HL-60/S4 treated with phorbol 12-myristate 13-acetate at 8.2 ng/mL for 4 days and 3 days (cell line): ENCODE data around the gene CEP72.
"Not testable (repeated sequence)": the region's sequence is repeated elsewhere in the genome, so short reads cannot be mapped to it uniquely, and the experiment has no call there.

Source experiments
- in situ Hi-C: fragments of 300-500 bp; cut with MboI; formaldehyde crosslinking; loops from 2 replicates; pipeline ENCODE4 v1.15.0; 2022; ENCODE audit warnings: low sequenced_read_pairs

CEP72 gene, protein sequence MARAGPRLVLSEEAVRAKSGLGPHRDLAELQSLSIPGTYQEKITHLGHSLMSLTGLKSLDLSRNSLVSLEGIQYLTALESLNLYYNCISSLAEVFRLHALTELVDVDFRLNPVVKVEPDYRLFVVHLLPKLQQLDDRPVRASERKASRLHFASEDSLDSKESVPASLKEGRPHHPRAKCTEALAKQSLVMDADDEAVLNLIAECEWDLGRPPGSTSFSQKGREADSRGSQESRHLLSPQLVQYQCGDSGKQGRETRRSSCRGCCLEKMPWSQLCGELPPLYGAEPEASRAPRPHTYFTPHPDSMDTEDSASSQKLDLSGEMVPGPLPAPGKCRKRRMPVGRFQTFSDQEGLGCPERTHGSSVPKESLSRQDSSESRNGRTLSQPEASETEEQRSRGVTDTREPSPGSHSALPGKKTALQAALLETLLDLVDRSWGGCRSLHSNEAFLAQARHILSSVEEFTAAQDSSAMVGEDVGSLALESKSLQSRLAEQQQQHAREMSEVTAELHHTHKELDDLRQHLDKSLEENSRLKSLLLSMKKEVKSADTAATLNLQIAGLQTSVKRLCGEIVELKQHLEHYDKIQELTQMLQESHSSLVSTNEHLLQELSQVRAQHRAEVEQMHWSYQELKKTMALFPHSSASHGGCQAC

GRCh38 chr5:611731-612486, at the start of gene CEP72:
CEP72 (plus strand) TSS chr5:612340; CDS start chr5:612362, 22 bp downstream.
- in situ Hi-C loops = no loop called here

DNA sequence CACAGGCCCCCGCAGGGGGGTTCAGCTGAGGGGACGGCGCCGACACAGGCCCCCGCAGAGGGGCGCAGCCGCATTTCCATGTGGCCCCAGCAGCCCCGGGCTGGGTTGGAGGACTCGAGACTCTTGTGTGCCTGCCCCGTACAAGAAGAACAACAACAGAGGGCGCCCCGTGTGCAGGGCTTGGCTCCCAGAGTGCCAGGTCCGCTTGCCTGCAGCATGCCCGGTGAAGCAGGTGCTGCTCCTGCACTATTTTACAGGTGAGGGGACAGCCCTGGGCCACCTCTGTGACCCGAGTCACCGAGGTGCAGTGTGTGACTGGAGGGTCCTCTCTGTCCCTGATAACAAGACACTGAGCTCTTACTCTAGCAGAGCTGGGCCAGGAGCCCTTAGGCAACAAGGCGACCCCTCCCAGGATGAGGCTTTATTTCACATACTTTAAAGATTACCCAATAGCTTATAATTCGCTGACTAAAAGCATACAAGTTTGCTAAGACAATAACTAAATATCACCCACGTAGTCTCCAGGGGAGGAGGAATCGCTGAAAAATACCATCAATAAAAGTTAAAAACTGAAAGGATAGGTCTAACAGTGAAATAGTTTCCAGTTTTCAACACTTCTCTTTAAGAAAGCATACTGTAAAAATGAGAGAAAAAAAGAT, 46.2 kb upstream of the CEP72 start:
- in situ Hi-C loops = no loop called here

DNA sequence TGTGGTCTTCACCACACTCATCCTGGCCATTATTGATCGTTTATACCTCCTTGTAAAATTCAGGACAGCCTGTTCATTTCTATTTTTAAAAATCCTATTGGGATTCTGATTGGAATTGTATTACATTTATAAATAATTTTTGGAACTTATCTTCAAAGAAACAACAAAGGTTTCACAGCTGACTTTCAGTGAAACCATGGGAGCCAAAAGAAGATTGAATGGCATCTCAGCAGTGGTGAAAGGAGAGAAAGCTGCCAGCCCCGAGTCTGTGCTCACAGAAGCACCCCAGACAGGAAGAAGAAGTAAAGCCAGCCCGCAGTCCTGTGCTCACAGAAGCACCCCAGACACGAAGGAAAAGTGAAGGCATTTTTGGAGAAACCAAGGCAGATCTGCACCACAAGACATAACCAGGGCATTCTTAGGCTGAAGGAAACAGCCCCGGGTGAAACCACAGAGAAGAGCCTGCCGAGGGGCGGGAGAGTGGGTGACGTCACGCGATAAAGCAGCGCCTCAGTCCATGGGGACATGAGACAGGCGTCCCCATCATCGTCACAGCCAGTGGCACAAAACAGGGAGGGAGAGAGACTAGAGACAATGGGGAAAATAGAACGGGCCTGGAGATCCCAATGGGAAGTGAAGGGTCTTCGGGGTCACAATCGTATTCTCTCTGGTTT, 45.4 kb upstream of the CEP72 start:
- in situ Hi-C loops = no loop called here

- in situ Hi-C loops = no loop called here
Measured at GRCh38 chr5:567664-568060, 44.5 kb upstream of the CEP72 start.

DNA sequence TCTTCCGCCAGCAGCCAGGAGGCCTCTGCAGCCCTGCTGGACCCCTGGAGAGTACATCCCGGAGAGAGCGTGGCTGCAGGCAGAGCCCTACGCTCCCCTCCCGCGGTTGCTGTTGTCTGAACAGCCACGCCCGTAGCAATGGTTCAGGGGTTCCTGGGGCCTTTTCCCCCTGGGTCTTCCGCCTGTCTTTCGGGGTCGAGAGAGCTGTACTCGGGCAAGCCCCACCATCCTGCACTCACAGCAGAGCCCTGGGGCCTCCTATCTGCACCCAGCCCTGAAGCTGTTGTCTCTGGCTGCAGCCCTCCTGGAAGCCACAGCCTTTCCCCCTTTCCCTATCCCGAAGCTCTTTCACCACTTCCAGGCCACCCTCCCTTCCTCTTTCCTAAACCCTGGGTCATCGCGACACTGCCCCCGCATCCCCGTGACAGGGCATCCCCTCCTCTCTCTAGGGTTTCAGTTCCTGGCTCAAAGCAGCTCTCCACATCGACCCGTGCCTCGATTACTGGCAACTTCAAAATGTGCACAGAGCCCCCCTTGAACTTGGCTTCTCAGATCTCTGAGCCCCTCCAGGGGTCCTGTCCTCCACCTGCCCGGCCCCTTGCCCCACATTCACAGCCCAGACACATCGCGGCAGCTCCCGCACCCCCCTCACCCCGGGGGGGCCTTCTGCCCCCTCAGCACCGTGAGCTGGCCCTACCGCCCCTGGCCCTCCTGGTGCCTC, 43.9 kb upstream of the CEP72 start:
- in situ Hi-C loops = no loop called here

DNA sequence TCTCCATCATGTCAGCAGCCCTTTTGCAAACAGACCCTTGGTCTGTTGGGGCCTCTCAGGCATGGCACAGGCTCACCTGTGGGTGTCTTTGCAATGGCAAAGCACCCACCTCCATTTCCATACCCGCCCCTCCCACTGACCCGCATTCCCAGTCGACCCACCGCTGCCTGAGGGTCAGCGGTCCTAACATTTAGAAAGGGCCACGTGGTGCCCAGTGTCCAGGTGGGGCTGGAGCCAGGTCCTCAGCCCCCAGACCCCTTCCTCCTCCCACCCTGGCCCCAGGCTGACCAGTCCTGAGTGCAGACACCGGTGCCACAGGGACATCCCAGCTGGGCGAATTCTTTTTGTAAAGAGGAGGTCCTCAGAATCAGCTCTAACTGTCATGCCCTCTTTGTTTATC, 43.3 kb upstream of the CEP72 start:
- in situ Hi-C loops = no loop called here

DNA sequence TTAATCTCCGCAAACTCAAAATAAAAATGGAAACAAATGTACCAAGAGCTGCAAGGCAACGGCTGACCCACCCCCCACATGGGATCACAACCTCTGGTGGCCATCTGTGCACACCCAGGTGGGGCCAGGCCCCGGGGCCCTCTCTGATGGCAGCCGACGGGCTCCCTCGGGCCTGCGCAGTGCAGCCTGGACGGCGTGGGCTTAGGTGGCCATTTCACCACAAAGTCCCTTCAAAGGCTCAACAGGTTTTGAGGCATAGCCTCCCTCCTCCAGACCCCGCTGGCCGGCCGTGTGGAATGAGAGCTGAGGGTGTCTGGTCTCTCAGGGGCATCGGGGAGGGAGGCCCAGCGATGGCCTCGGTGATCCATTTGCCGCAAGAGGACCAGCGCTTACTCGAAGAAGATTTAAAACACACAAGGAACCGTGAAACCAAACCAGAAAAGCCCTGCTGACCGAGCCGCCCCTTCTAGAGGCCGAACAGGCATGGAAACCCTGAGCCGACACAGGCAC, 42.7 kb upstream of the CEP72 start:
- in situ Hi-C loops = no loop called here

GRCh38 chr5:569868-570361, 42.2 kb upstream of the CEP72 start:
- in situ Hi-C loops = no loop called here

DNA sequence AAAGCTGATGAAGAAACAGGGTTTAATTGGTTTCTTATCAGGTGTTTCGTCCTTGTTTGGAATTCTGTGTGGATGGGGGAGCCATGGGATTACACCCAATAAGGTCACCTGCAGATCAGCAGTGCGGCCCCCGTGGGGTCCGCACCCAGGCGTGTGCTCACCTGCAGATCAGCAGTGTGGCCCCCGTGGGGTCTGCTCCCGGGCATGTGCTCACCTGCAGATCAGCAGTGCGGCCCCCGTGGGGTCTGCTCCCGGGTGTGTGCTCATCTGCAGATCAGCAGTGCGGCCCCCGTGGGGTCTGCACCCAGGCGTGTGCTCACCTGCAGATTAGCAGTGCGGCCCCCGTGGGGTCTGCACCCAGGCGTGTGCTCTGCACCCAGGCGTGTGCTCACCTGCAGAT, 41.7 kb upstream of the CEP72 start:
- in situ Hi-C loops = no loop called here

GRCh38 chr5:570886-571285, 41.3 kb upstream of the CEP72 start:
- in situ Hi-C loops = no loop called here

GRCh38 chr5:571791-572190, 40.3 kb upstream of the CEP72 start:
- in situ Hi-C loops = no loop called here

DNA sequence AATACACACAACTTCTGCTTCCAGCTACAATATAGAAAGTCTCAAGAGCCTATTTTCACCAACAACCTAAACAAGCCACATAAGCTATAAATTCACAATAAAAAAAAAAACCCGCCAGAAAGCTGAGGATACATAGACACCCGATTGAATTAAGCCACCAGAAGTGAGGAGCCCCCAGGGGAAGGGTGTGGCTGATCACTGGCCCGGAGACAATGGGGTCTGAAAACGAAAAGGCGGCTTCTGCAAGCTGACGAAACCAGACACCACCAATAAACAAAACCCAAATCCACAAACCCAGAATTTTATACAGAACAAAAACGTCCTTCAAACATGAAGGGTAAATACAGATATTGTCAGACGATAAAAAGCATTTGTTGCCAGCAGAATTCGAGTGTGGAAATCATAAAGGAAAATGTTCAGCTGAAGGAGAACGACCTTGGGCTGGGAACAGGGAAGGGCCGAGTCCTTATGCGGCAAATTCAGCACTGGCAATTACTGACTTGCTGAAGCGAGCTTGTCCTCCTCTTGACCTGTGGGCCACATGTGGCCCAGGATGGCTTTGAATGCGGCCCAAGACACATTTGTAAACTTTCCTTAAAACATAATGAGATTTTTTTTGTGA, 39.6 kb upstream of the CEP72 start:
- in situ Hi-C loops = no loop called here

DNA sequence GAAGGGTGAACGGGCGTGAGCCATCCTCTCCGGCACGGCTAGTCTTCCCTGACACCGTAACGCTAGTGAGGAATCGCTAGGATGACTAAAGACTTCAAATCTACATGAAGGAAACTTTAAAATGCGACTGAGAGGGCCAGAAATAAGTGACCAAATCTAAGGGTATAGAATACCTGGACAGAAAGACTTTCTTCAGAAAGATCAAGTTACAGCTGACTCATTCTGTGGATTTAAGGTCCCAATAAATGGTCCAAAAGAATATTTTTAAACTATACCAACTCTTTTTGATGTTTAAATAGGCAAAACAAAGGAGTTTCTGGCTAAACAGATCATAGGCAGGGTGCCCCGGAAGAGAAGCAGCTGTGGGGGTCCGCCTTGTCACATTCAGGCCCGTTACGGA, 38.9 kb upstream of the CEP72 start:
- in situ Hi-C loops = no loop called here

- in situ Hi-C loops = no loop called here
Measured at GRCh38 chr5:573976-574375, 38.2 kb upstream of the CEP72 start.

DNA sequence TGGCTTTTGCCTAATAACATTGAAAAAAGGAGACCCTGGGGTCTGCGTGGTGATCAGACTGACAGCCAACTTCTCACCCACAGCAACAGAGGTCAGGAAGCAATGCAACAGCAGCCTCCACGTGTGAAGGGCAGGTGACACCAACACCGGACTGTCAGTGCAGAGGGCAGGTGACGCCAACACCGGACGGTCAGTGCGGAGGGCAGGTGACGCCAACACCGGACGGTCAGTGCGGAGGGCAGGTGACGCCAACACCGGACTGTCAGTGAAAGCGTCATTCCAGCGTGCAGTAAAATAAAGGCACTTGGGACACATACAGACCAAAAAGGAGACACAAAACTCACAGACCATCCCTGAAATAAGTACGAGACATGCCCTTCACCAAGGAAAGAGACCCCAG, 37.2 kb upstream of the CEP72 start:
- in situ Hi-C loops = no loop called here

DNA sequence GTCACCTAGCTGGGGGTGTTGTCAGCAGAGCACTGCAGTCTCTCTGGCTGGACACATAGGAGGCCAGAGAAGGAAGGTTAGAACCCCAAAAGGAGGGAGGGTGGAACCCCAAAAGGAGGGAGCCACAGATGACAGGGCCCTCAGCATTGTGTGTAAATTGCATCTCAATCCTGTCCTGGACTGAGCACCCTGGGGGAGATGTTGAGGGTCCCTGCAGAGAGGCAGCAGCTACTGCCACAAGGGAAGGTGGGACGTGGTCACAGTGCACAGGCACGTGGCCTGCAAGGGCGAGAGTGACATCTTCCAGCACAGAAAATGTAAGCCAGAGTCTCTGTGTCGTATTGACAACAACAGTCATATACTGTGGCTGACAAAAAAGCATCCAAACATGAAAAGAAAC, 36.5 kb upstream of the CEP72 start:
- in situ Hi-C loops = no loop called here

- in situ Hi-C loops = not testable (repeated sequence)
Measured at GRCh38 chr5:577214-577613, 34.9 kb upstream of the CEP72 start.

- in situ Hi-C loops = no loop called here
Measured at GRCh38 chr5:577800-578199, 34.3 kb upstream of the CEP72 start.

DNA sequence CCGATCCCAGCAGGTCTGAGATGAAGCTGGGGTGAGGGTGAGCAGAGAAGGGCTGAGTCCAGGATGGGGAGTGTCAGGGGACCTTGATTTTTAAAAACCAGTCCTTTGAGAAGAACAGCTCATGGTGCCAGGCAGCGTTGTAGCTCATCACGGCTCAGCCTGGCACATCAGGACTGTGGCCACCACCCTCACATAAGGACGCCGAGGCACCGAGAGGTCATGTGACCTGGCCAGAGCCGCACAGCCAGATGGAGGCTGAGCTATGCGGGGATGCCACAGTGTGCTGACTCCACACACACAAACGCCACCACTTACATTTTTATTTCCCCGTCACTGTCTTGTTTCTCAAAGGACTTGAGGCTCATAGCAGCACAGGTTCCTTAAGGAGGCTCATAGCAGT, 32.9 kb upstream of the CEP72 start:
- in situ Hi-C loops = no loop called here
